Glomerular endothelial cell (primary cell): Measurements from ENCODE around the gene ADGRG3. TPM values are rescaled to one million over a fixed set of nuclear protein-coding genes. Genes with fewer than 3 reads are reported as not detected.

Experiments
- DNase-seq: peaks from one replicate; pipeline ENCODE4 v3.0.0-alpha.2; 2011; ENCODE audit warnings: low read depth, low spot score; ENCODE audit errors: extremely low read depth
- total RNA-seq: library from RNA; depleted of rRNA; stranded (reverse); fragments of >200 nt; gene quantifications from 2 replicates; pipeline ENCODE4 v1.2.3, GENCODE V29; 2015

ADGRG3 gene
- total RNA-seq, 1 donor from 2014 or later = 0.12 TPM

DNA sequence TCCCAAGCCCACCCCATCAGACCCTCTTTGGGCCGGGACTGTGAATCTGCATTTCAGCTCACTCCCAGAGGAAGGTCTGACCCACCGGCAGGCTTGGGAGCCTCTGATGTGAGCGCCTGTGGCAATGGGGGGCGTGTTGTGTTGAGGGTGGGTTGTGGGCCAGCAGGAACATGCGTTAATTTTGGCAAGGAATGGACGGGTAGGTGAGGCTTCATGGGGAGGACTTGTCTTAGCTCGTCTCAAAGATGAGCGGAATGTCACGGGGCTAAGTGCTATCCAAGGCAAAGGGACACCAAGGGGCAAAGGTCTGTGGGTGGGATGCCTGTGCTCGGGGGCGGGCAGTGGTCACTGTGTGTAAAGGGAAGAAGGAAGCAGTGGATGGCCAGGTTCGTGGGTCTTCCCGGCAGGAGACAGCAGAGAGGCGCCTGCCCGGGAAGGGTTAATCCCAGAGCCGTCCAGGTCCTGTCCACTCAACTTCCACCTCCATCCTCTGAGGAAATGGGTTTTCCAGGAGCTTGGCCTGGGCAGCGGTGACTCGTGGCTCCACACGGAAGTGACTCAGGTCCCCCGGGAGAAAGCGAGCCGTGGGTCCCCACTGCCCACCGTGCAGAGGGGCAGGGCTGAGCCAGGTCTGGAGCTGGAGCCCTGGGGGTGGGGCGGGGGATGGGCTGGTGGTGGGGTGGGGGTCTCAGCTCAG, 22.3 kb upstream of the ADGRG3 start:
- DNase-seq = no peak

DNA sequence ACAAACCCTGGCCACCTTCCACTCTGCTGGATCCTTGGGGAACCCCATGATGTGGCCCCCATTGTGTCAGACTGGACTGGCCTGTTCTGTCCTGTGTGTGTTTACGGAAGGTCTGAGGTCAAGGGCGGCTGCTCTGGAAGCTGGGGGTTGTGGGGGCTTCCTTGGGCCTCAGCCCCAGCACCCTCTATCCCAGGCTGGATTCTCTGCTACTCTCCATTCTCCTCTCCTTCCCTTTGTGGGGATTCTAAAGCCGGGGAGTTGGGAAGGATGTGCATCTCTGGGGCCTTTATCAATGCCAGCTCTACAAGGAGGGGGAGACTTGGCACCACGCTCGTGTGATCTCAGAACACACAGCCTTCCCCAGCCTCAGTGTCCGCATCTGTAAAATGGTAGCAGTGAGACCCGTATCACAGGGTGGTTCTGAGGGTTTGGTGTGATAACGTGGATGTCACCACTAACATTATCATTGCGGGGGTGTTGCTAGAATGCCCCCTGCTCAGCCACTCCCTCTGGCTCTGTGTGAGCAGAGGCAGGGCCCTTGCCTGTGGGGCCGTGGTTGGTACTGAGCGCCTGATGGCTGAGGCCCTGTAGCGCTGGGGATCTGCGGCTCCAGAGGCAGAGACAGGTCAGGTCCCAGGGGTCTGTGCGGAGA, 21.6 kb upstream of the ADGRG3 start:
- no peak for DNase-seq

DNA sequence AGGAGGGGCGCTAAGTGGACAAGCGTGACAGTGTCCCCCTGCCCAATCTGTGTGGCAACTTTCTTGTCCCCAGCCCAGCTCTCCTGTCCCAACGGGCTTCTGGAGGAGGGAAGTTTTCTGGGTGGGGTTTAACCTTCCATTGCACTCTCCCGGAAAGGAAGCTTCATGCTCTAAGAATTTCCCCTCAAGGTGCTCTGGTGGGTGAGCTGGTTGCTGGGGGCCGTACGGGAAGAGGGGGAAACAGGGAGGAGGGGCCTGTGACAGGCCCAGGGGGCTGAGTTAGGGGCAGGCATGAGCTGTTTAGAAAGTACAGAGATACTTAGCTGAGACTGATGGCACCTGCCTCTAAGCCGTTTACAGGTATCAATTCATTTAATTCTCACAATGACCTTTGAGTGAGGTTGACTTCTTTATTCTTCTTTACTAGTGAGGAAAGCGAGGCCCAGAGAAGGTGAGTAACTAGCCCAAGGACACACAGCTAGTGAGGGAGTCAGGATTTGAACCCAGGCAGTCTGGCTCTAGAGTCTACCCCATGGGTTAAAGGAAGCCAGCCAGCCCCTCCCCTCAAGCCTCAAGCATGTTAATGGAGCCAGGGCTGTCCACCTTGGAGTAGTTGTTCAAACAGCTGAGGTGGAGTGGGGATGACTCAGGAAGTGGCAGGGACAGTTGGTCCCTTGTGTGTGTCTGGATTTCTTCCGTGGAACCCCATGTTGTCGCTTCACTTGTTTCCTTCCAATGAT, 20.8 kb upstream of the ADGRG3 start:
- no peak for DNase-seq

DNA sequence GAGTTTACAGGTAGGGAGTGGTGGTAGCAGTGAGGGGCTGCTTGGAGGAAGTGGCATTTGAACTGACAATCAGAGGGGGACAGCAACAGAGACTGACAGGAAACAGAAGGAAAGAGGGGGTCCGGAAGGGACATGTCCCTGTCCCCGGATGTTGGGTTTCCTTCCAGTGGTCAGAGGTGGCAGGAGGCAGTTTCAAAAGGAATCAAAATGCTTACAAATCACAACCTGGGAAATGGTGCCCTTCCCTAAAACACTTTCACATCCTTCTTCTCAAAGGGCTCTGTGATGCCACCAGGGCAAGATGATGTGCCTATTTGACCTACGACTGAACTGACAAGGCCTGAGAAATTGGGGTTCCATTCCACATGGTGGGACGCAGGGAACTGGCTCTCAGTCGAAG, 20.0 kb upstream of the ADGRG3 start:
- no peak for DNase-seq

DNA sequence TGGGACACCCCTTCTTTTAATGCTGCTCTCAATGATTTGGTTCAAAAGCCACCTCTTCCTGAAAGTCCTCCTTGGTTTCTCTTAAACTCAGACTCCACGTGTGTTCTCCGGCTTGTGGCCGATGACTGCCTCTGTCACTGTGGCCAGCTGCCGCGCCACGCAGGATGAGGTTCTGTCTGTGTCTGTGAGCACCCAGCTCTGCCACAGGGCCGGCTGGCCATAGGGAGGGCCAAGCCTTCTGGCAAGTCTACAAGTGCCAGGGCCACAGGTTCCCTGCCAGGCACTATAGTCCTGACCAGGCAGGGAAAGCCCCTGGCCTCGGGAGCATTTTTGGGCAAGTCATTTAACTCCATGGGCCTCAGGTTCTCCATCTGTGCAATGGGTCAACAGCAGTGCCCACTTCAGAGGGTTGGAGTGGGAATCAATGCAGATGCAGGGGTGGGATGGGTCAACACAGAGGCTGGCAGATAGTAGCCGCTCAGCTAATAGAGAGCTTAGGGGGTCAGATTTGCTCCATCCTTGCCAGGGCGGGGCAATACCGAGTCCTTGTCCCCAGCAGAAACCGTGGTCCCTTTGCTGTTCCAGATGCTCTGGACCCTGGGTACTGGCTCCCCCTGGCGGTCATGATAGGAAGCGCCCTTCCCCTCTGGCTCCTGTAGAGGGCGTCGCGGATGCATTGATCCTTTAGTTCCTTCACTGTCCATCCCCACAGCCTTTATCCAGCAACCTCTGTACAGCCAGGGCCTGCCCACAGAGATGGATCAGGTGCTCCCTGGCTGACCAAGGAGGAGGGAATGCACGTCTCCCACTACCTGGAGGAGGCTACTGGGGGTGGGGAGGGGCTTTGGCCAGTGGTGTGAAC, 19.3 kb upstream of the ADGRG3 start:
- DNase-seq = no peak

DNA sequence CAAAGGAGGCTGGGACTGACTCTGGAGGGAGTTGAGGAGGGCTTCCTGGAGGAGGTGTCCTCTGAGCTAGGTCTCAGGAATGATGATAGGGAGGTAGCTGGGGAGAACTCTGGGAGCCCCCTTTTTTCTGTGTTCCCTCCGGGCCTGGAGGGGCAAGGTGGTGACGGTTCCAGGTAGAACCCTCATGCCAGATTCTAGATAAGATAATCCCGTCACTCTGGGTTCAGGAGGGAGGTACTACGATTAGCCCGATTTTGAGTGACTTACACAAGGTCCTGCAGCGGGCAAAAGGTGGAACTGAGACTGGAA, 18.7 kb upstream of the ADGRG3 start:
- DNase-seq = no peak

DNA sequence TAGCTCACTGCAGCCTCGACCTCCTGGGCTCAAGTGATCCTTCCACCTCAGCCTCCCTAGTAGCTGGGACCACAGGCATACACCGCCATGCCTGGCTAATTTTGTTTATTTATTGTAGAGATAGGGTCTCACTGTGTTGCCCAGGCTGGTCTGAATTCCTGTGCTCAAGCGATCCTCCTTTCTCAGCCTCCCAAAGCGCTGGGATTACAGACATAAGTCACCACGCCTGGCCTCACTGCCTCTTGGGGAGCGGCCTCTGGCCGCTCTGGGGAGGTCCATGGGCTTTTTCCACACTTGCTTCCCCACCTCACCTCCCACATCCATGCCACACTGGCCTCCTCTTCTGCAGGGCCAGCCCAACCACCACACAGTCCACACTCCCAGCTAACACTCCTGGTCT, 18.3 kb upstream of the ADGRG3 start:
- DNase-seq = no peak

DNA sequence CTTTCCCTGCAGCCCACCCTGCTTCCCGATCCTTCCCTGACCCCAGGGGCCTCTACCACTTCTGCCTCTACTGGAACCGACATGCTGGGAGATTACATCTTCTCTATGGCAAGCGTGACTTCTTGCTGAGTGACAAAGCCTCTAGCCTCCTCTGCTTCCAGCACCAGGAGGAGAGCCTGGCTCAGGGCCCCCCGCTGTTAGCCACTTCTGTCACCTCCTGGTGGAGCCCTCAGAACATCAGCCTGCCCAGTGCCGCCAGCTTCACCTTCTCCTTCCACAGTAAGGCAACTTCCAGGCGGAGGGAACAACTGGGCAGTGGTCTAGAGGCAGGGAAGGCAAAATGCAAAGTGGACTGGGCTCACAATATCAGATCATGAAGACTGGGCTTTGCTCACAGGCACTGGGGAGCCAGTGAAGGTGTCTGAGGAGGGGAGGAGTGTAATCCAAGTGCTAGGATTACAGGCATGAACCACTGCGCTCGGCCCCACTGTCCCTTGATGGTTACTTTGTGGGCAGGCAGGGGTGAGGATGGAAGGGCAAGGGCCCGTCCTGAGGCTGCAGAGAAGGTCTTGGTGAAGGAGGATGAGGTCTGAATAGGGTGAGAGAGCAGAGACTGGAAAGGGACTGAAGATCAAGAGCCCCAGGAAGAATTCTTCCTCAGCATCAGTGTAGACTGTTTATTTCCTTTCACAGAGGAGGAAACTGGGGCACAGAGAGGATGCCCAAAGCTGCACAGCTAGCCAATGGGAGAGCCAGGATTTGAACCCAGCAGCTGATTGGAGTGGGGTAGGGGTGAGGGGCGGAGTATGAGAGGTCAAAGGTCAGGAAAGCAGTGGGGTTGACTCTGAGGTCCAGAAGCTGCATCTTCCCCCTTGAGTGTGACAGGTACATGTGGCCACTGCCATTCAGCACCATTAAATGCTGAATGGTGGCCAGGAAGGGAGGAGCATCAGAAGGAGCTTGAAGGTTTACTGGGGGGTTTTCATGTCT, 16.5 kb upstream of the ADGRG3 start:
- no peak for DNase-seq

DNA sequence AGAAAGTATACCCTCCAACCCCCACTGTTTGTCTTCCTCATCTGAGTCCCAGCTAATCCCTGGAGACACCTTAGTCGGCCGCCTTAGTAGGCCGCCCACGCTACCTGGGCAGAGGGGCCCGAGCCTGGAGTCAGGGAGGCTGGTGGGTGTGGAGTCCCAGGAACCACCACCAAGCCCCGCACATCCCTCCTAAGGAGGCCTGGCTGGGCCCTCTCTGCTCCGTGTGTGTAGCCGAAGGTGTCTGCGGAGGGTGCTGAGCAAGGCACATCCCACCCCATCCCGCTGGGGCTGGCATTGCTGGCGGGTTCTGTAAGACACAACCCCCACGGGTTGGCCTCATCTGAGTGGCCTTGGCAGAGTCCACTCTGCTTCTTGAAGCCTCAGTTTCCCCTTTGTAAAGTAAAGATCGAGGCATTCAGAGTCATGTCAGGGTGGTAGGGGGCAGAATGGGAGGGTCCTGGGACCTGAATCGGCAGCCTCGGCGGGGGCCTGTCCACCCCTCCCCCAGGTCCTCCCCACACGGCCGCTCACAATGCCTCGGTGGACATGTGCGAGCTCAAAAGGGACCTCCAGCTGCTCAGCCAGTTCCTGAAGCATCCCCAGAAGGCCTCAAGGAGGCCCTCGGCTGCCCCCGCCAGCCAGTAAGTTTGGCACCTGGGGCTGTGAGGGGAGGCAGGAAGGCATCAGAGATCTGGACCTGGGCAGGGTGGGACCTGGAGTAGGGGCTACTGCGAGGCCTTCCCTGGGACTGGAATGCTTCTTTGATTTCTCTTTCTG, 15.2 kb upstream of the ADGRG3 start:
- no peak for DNase-seq

DNA sequence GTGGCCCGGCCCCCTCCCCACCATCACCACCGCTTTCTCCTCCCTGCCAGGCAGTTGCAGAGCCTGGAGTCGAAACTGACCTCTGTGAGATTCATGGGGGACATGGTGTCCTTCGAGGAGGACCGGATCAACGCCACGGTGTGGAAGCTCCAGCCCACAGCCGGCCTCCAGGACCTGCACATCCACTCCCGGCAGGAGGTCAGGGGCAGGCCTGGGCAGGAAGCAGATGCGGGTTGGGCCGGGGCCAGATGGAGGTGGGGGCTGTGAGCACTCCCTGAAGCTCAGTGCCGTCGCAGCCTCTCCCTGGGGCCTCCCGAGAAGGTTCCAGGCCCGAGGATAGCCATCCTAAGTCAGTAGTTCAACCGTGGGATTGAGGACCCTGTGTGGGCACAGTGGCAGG, 14.2 kb upstream of the ADGRG3 start:
- no peak for DNase-seq

DNA sequence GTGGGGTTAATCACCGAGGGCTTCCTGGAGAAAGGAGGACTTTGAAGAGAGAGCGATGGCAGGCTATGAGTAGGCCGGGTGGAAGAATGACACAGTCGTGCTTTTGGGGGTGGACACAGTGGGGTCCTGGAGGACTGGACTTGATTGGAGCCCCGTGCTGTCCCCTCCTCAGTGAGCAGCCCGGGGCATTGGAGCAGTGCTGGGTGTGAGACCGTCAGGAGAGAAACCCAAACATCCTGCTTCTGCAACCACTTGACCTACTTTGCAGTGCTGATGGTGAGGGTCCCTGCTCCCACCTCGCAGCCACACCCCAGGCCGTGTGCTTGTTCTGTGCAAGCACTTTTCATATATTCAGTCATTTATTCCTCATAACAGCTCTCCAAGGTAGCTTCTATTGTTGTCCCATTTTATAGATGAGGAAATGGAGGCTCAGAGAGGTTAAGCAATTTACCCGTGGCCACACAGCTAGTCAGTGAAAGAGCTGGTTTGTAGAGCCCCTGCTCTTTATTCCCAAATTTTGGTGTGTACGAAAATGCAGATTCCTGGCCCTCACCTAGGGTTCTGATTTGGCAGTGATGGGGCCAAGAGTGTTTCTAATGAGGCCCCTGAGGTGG, 11.7 kb upstream of the ADGRG3 start:
- DNase-seq = no peak

DNA sequence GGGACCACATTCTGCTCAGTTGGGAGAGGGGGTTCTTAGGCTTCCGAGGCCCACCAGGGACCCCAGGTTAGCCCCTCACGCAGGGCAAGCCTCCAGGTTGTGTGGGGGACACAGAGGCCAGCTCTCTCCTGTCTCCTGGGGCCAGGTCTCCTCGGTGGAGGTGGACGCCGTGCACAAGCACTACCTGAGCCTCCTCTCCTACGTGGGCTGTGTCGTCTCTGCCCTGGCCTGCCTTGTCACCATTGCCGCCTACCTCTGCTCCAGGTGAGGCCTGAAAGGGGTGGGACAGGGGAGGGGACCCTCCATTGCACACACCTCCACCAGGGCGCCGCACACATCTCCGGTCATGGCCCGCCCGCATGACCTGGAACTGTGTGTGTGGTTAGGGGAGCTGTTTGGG, 10.9 kb upstream of the ADGRG3 start:
- DNase-seq = no peak

DNA sequence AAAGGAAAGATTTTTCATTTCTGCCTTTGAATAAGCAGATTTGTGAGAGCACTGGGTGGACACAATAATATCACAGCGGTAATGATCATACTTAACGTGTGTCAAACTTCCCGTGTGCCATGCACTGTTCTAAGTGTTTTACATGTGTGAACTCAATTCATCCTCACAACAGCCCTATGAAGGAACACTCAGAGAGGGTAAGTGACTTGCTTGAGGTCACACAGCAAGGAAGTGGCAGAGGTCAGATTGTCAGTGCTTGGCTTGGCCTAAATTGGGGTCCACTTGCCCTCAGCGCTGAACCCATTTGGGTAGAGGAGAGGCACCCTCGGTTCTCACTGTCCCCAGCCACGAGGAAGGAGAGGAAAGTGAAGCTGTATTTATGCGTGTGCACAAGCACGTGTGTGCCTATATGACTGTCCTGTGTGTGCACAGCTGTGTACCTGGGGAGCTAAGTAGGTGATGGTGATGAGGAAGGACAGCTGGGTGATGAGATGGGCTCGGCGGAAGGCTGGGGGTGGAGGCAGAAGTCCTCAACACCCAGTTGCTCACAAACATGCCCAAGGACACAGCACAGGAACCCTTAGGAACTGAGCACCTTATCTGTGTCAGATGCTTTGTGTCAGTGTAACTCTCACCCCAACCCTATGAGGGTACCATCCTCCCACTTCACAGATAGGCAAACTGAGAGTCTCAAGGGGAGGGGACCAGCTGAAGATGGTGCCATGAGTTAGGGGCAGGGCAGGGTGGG, 9.8 kb upstream of the ADGRG3 start:
- no peak for DNase-seq

DNA sequence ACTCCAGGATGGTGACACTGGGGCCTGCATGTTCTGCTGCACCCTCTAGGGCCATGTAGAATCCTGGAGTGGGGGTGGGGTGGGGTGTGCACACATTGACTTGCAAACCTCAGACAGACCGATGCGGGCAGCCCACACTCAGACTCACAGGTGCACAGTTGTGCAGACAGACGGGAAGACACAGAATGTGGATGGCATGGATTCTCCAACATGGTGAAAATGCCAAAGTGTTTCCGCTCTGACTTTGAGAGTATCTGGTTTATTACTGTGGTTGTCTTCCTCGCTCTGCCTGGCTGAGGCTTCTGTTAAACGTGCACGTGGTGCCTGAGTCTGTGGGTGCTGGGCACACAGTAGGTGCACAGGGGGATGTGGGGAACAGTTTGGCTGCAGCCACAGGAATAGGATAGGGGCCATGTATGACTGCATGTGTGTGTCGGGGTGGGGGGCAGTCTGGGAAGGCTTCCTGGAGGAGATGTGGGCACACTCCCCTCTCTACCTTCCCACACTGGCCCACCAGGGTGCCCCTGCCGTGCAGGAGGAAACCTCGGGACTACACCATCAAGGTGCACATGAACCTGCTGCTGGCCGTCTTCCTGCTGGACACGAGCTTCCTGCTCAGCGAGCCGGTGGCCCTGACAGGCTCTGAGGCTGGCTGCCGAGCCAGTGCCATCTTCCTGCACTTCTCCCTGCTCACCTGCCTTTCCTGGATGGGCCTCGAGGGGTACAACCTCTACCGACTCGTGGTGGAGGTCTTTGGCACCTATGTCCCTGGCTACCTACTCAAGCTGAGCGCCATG, 9.0 kb upstream of the ADGRG3 start:
- DNase-seq = no peak

DNA sequence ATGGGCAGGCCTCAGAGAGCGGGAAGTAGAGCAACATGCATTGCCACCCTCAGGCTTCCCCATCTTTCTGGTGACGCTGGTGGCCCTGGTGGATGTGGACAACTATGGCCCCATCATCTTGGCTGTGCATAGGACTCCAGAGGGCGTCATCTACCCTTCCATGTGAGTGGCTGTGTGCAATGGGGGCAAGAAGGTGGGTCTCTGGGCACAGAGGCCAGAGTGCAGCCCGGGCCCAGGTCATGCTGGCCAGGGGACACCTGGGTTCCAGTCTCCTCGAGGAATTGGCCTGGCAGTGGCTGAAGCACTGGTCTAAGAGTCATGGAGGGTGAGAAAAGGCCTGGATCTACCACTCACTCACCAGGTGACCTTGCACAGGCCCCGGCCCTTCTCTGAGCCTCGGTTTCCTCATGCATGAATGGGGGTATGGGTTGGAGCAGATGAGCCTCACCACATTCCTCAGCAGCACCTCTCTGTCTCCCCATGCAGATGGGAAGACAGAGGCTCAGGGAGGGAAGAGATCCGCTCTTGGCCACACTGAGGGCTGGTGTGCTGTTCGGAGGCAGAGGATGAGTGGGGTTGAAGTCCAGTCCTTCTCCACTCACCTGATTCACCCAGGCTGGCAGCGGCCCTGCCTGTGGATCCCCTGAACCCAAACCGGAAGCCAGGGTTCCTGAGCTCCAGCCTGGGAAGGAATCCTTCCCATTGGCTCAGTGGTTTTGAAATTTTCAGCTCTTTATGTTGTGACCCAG, 7.2 kb upstream of the ADGRG3 start:
- no peak for DNase-seq

DNA sequence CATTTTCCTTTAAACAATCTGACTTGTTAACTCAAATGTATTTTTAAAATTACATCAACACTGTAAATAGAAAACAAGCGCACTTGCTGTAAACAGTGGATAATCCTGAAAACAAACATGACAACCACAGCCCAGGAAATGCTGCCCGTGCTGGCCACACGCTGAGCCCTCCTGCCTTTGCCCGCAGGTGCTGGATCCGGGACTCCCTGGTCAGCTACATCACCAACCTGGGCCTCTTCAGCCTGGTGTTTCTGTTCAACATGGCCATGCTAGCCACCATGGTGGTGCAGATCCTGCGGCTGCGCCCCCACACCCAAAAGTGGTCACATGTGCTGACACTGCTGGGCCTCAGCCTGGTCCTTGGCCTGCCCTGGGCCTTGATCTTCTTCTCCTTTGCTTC, 6.6 kb upstream of the ADGRG3 start:
- DNase-seq = no peak
